ENCODE measurements around the gene RBM18. TPM values are rescaled to one million over a fixed set of nuclear protein-coding genes. Genes with fewer than 3 reads are reported as not detected.

The RBM18 gene
- total RNA-seq, 4 donors from 2014 or later, result 2.5 to 16.9 (median 8.2) TPM

DNA sequence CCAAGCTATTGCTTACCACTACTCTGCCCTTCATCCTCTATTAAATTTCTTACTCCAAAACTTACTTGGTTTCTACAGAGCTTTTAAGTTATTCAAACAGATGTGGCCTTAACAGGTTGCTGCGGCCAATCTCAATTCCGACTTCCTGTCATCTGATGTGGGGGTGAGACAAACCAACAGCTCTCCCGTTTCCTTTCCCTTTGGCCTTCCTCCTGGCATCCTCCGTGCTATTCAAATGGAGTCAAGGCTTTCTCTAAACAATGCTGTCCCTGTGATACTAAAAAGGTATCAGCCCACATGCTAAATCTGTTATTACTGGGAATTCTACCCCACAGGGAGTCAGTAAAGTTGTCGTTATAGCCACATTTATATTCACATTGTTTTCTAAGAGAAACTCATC lies 11.8 kb downstream of the RBM18 start:
- Histone ChIP-seq H3K4me3 (no peak overlapping the region), H3K36me3 (peaks cover 0 to 100% (median 14%) of the 10 kb centered on the region in 3 donors), H3K4me1 (no peaks in the 10 kb centered on the region), H3K27me3 (no peaks in the 10 kb centered on the region), H3K27ac (peak overlapping the region in 2 of 4 donors; percentile 49 to 73), H3K9me3 (no peaks in the 10 kb centered on the region)
- TF ChIP-seq POLR2A (IDR thresholded peaks at IDR 0.05), result no peak
- no peak for TF ChIP-seq CTCF (IDR thresholded peaks at IDR 0.05)
- DNase-seq, result no peak
- WGBS, 2 donors, result 62 to 64% methylated on average over 5 of the region's 5 CpGs
- intact Hi-C loops (cut with DNase I), result no loop called here

- 74 to 84% methylated on average over 2 of the region's 2 CpGs for WGBS, 2 donors
- no peaks in the 10 kb centered on the region for H3K4me1 ChIP-seq
- peaks cover 9 to 100% (median 14%) of the 10 kb centered on the region in 3 donors for H3K36me3 ChIP-seq
- no peak overlapping the region for H3K27ac ChIP-seq
- no peaks in the 10 kb centered on the region for H3K9me3 ChIP-seq
- H3K4me3 ChIP-seq, result no peak overlapping the region
- no peaks in the 10 kb centered on the region for H3K27me3 ChIP-seq
- no peak for DNase-seq
- no peak for TF ChIP-seq CTCF (IDR thresholded peaks at IDR 0.05)
- intact Hi-C loops (cut with DNase I), result no loop called here
Observed at GRCh38 chr9:122251351-122251750, 13.3 kb downstream of the RBM18 start.

GRCh38 chr9:122248448-122248865 lies 16.2 kb downstream of the RBM18 start:
- TF ChIP-seq CTCF (IDR thresholded peaks at IDR 0.05), result no peak
- TF ChIP-seq POLR2A (IDR thresholded peaks at IDR 0.05), result no peak
- no peaks in the 10 kb centered on the region for H3K4me1 ChIP-seq
- peaks cover 12 to 100% (median 27%) of the 10 kb centered on the region in 3 donors for H3K36me3 ChIP-seq

DNA sequence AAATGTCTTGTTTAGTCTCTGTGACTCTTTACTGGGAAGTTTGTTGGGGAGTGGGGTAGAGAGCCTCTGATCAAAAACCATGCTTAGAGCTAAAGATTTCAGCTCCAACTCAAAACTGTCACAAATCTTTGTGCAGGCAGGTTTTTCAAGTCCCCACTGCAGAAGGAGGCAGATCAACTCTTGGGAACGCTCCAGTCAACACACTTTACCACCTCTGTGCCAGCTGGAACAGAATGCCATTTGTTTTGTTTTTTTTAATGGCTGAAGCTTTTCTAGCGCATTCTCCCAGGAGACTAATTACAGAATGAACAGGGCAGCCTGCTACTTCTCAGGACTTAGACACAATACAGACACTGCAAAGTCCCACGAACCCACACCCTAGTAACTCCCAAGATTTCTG lies 18.0 kb downstream of the RBM18 start:
- H3K27ac ChIP-seq, result no peak overlapping the region
- TF ChIP-seq CTCF (IDR thresholded peaks at IDR 0.05), result no peak
- TF ChIP-seq POLR2A (IDR thresholded peaks at IDR 0.05), result no peak
- H3K27me3 ChIP-seq, result no peaks in the 10 kb centered on the region
- DNase-seq, result no peak
- H3K4me3 ChIP-seq, result no peak overlapping the region
- H3K36me3 ChIP-seq, result peaks cover 12 to 100% (median 29%) of the 10 kb centered on the region in 3 donors
- intact Hi-C loops (cut with DNase I), result no loop called here
- H3K4me1 ChIP-seq, result no peaks in the 10 kb centered on the region
- WGBS, 2 donors, result 81 to 90% methylated on average over 2 to 3 of the region's 3 CpGs
- no peaks in the 10 kb centered on the region for H3K9me3 ChIP-seq

More at GRCh38 chr9:122248448-122248865, 16.2 kb downstream of the RBM18 start:
- H3K27ac ChIP-seq, result peak overlapping the region in 1 of 4 donors; percentile 17
- H3K27me3 ChIP-seq, result no peaks in the 10 kb centered on the region
- H3K9me3 ChIP-seq, result no peaks in the 10 kb centered on the region
- no peak overlapping the region for H3K4me3 ChIP-seq
- intact Hi-C loops (cut with DNase I), result no loop called here
- DNase-seq, result no peak
- WGBS, 2 donors, result 83 to 87% methylated on average over 5 of the region's 5 CpGs

DNA sequence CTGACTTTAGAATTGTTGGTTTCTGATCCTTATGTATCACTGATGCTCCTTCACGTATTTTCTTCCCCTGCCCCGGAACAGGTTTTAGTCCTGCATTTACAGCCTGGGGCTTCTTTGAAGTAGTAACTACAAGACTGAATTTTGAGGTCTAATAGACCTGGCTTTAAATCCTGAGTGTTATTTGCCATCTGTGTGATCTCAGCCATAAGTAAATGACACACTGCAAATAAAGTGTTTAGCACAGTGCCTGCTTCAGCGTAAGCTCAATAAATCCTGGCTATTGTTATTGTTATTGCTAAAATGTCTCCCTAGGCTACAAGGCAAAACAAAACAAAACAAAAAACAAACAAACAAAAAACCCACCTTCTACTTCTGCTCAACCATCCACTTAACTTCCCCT lies 20.3 kb downstream of the RBM18 start:
- Histone ChIP-seq H3K27me3 (no peaks in the 10 kb centered on the region), H3K4me3 (no peak overlapping the region), H3K27ac (no peak overlapping the region), H3K36me3 (peaks cover 12 to 100% (median 29%) of the 10 kb centered on the region in 3 donors), H3K4me1 (no peaks in the 10 kb centered on the region), H3K9me3 (no peaks in the 10 kb centered on the region)
- no peak for DNase-seq
- 90 to 93% methylated on average over 3 of the region's 3 CpGs for WGBS, 2 donors
- intact Hi-C loops (cut with DNase I), result no loop called here
- TF ChIP-seq CTCF (IDR thresholded peaks at IDR 0.05), result no peak
- no peak for TF ChIP-seq POLR2A (IDR thresholded peaks at IDR 0.05)

Data from esophagus squamous epithelium (tissue), 5 donors.